Astrocyte of the hippocampus (primary cell): ENCODE measurements around the gene RUNX1.

Experiments
- DNase-seq: peaks from one replicate; pipeline ENCODE4 v3.0.0; 2011; ENCODE audit warnings: low read depth, low spot score

Gene RUNX1

GRCh38 chr21:35059742-35060141 lies 10.6 kb upstream of the RUNX1 start:
- no peak for DNase-seq

GRCh38 chr21:35058058-35058457 lies 9.0 kb upstream of the RUNX1 start:
- no peak for DNase-seq

GRCh38 chr21:35057428-35057827 lies 8.3 kb upstream of the RUNX1 start:
- DNase-seq: no peak

GRCh38 chr21:35053356-35054096 lies 4.4 kb upstream of the RUNX1 start:
- peak; percentile 71 for DNase-seq

GRCh38 chr21:35052801-35053200 lies 3.7 kb upstream of the RUNX1 start:
- no peak for DNase-seq

GRCh38 chr21:35051287-35051818 lies 2.3 kb upstream of the RUNX1 start:
- DNase-seq: peak; percentile 93

- DNase-seq: no peak
Measured at GRCh38 chr21:35050348-35051286, 1.5 kb upstream of the RUNX1 start.

GRCh38 chr21:35048183-35048601 lies 910 bp downstream of the RUNX1 start:
- peak; percentile 65 for DNase-seq

- no peak for DNase-seq
Measured at GRCh38 chr21:35046880-35047229, 2.2 kb downstream of the RUNX1 start.

- no peak for DNase-seq
Measured at GRCh38 chr21:35046263-35046624, 2.9 kb downstream of the RUNX1 start.

- DNase-seq: no peak
Measured at GRCh38 chr21:35045542-35046262, 3.4 kb downstream of the RUNX1 start.

- DNase-seq: no peak
Measured at GRCh38 chr21:35044770-35045541, 4.1 kb downstream of the RUNX1 start.

- DNase-seq: no peak
Measured at GRCh38 chr21:35044128-35044527, 5.0 kb downstream of the RUNX1 start.

- DNase-seq: no peak
Measured at GRCh38 chr21:35043549-35043948, 5.6 kb downstream of the RUNX1 start.

GRCh38 chr21:35042836-35043235 lies 6.3 kb downstream of the RUNX1 start:
- no peak for DNase-seq

GRCh38 chr21:35041881-35042280 lies 7.2 kb downstream of the RUNX1 start:
- DNase-seq: no peak

GRCh38 chr21:35041122-35041521 lies 8.0 kb downstream of the RUNX1 start:
- no peak for DNase-seq

GRCh38 chr21:35039595-35040289 lies 9.4 kb downstream of the RUNX1 start:
- DNase-seq: no peak

GRCh38 chr21:35038772-35039319 lies 10.3 kb downstream of the RUNX1 start:
- DNase-seq: no peak

GRCh38 chr21:35037384-35037765 lies 11.7 kb downstream of the RUNX1 start:
- no peak for DNase-seq
